WTC11 (cell line): ENCODE results near the gene TBC1D19. TPM values are rescaled to one million over a fixed set of nuclear protein-coding genes. Genes with fewer than 3 reads are reported as not detected.

ENCODE experiments used
- ATAC-seq: fragments of 200-7000 bp; cut with Tn5 transposase; 2 replicates; pipeline ENCODE4 v1.10.0; 2021; ENCODE audit warnings: mild to moderate bottlenecking, moderate library complexity
- CTCF ChIA-PET: fragments of 300-600 bp; sonication (Branson Sonifier 250); formaldehyde crosslinking; loops from one replicate; lab custom pipeline; 2021; ENCODE audit warnings: antibody characterized with exemption; lab: Charles Lee
- POLR2A ChIA-PET: fragments of 350-600 bp; sonication (Branson Sonifier 250); formaldehyde crosslinking; loops from one replicate; lab custom pipeline; 2021; ENCODE audit warnings: antibody characterized with exemption; lab: Charles Lee
- DNase-seq: peaks from one replicate; pipeline ENCODE4 v3.0.0; 2021; ENCODE audit warnings: low spot score
- H3K27ac Mint-ChIP-seq: 2 replicates; pipeline ENCODE4 v1.8.0; 2021; ENCODE audit warnings: mixed read lengths
- H3K27me3 Mint-ChIP-seq: 2 replicates; pipeline ENCODE4 v1.8.0; 2021; ENCODE audit warnings: low read depth, mild to moderate bottlenecking, moderate library complexity, mixed read lengths
- H3K36me3 Mint-ChIP-seq: 2 replicates; pipeline ENCODE4 v1.8.0; 2021; ENCODE audit warnings: mixed read lengths
- H3K4me1 Mint-ChIP-seq: 2 replicates; pipeline ENCODE4 v1.8.0; 2022; ENCODE audit warnings: mixed read lengths
- H3K4me3 Mint-ChIP-seq: 2 replicates; pipeline ENCODE4 v1.8.0; 2021; ENCODE audit warnings: mild to moderate bottlenecking, moderate library complexity, mixed read lengths
- H3K9me3 Mint-ChIP-seq: 2 replicates; pipeline ENCODE4 v1.8.0; 2021; ENCODE audit warnings: mixed read lengths
- AR ChIP-seq: fragments of 250-450 bp; sonication (Bioruptor Pico); IDR thresholded peaks from 2 replicates; pipeline ENCODE4 v1.9.0; 2021; ENCODE audit warnings: mild to moderate bottlenecking
- ATF1 ChIP-seq: sonication (generic); formaldehyde crosslinking; IDR thresholded peaks from 2 replicates; pipeline ENCODE4 v1.8.1; 2023; ENCODE audit warnings: mild to moderate bottlenecking, moderate library complexity, missing genetic modification reagents
- E2F4 ChIP-seq: sonication (generic); formaldehyde crosslinking; IDR thresholded peaks from 2 replicates; pipeline ENCODE4 v1.8.1; 2022; ENCODE audit warnings: low read depth, mild to moderate bottlenecking, moderate library complexity, missing genetic modification reagents, borderline replicate concordance
- ELF4 ChIP-seq: sonication (generic); formaldehyde crosslinking; IDR thresholded peaks from 2 replicates; pipeline ENCODE4 v1.8.1; 2022; ENCODE audit warnings: low read depth, mild to moderate bottlenecking, moderate library complexity, missing genetic modification reagents
- GRHL2 ChIP-seq: fragments of 250-450 bp; sonication (Bioruptor Pico); IDR thresholded peaks from 2 replicates; pipeline ENCODE4 v1.8.0; 2022; ENCODE audit warnings: mild to moderate bottlenecking, moderate library complexity; ENCODE audit not compliant: insufficient replicate concordance, severe bottlenecking
- GTF2I ChIP-seq: fragments of 250-450 bp; sonication (Bioruptor Pico); conservative IDR thresholded peaks from 2 replicates; pipeline ENCODE4 v1.4.0; 2021; ENCODE audit warnings: mild to moderate bottlenecking
- MLX ChIP-seq: sonication (generic); formaldehyde crosslinking; IDR thresholded peaks from 2 replicates; pipeline ENCODE4 v1.8.1; 2023; ENCODE audit warnings: mild to moderate bottlenecking, missing genetic modification reagents, moderate library complexity
- NFYB ChIP-seq: sonication (generic); formaldehyde crosslinking; conservative IDR thresholded peaks from 2 replicates; pipeline ENCODE4 v1.8.0; 2022; ENCODE audit warnings: low read depth, missing genetic modification reagents
- NR1H2 ChIP-seq: sonication (generic); formaldehyde crosslinking; IDR thresholded peaks from 2 replicates; pipeline ENCODE4 v1.9.0; 2021; ENCODE audit warnings: mild to moderate bottlenecking, moderate library complexity, missing genetic modification reagents
- NR2C2 ChIP-seq: sonication (generic); formaldehyde crosslinking; IDR thresholded peaks from 2 replicates; pipeline ENCODE4 v1.8.0; 2022; ENCODE audit warnings: mild to moderate bottlenecking, missing genetic modification reagents
- ZNF263 ChIP-seq: sonication (generic); formaldehyde crosslinking; IDR thresholded peaks from 2 replicates; pipeline ENCODE4 v1.8.1; 2022; ENCODE audit warnings: low read depth, mild to moderate bottlenecking, moderate library complexity, missing genetic modification reagents
- ZNF396 ChIP-seq: fragments of 250-450 bp; sonication (Bioruptor Pico); IDR thresholded peaks from 2 replicates; pipeline ENCODE4 v1.8.0; 2021; ENCODE audit warnings: mild to moderate bottlenecking, moderate library complexity, borderline replicate concordance
- ZNF416 ChIP-seq: fragments of 250-450 bp; sonication (Bioruptor Pico); IDR thresholded peaks from 2 replicates; pipeline ENCODE4 v1.9.0; 2021; ENCODE audit warnings: mild to moderate bottlenecking, inconsistent platforms
- total RNA-seq: library from RNA; stranded (reverse); gene quantifications from 3 replicates; pipeline ENCODE4 v1.2.3, GENCODE V29; 2021
- TF ChIP-seq, protein P1 (sequence below): sonication (generic); formaldehyde crosslinking; IDR thresholded peaks from 2 replicates; pipeline ENCODE4 v1.8.0; 2022; ENCODE audit warnings: missing genetic modification reagents
- TF ChIP-seq, protein P2 (sequence below): fragments of 250-450 bp; sonication (Bioruptor Pico); conservative IDR thresholded peaks from 2 replicates; pipeline ENCODE4 v1.9.0; 2021; ENCODE audit warnings: mild to moderate bottlenecking
- TF ChIP-seq, protein P3 (sequence below): sonication (generic); formaldehyde crosslinking; IDR thresholded peaks from 2 replicates; pipeline ENCODE4 v1.8.0; 2022; ENCODE audit warnings: mild to moderate bottlenecking, missing genetic modification reagents

TBC1D19 gene
- total RNA-seq, 1 experiment from 2014 or later = 2.1 TPM

DNA sequence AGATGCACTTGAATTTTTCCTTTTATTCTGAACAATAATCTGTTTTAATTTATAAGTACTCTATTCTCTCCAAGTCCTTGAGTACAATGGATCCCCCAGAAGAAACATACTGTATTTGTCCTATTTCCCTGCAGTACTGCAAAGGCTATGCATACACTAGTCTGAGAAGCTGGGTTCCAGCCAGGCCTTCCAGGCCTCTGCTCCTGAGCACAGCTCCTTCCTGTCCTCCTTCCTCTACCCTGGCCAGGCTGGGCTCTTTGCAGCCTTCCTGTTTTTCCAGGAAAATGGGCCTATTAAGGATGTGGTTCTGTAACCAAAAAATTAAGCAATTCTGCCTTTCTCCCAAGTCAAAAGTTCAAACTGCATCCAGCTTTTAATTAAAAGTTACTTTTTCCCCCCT, 208.8 kb downstream of the TBC1D19 start:
- ATAC-seq (no peak), DNase-seq (no peak)
- Mint-ChIP-seq H3K4me3 (no peak overlapping the region), H3K27me3 (no peaks in the 10 kb centered on the region), H3K36me3 (peaks cover 6% of the 10 kb centered on the region; the same call in 1 of the 2 replicates), H3K9me3 (peaks cover 12% of the 10 kb centered on the region), H3K27ac (no peak overlapping the region), H3K4me1 (peaks cover 11% of the 10 kb centered on the region)
- ChIA-PET POLR2A (no interaction called here), CTCF (no interaction called here)
- TF ChIP-seq NR1H2 = no peak
- TF ChIP-seq, protein P1, sequence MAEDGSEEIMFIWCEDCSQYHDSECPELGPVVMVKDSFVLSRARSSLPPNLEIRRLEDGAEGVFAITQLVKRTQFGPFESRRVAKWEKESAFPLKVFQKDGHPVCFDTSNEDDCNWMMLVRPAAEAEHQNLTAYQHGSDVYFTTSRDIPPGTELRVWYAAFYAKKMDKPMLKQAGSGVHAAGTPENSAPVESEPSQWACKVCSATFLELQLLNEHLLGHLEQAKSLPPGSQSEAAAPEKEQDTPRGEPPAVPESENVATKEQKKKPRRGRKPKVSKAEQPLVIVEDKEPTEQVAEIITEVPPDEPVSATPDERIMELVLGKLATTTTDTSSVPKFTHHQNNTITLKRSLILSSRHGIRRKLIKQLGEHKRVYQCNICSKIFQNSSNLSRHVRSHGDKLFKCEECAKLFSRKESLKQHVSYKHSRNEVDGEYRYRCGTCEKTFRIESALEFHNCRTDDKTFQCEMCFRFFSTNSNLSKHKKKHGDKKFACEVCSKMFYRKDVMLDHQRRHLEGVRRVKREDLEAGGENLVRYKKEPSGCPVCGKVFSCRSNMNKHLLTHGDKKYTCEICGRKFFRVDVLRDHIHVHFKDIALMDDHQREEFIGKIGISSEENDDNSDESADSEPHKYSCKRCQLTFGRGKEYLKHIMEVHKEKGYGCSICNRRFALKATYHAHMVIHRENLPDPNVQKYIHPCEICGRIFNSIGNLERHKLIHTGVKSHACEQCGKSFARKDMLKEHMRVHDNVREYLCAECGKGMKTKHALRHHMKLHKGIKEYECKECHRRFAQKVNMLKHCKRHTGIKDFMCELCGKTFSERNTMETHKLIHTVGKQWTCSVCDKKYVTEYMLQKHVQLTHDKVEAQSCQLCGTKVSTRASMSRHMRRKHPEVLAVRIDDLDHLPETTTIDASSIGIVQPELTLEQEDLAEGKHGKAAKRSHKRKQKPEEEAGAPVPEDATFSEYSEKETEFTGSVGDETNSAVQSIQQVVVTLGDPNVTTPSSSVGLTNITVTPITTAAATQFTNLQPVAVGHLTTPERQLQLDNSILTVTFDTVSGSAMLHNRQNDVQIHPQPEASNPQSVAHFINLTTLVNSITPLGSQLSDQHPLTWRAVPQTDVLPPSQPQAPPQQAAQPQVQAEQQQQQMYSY (CRISPR knock-in tag) = no peak
- no peak for TF ChIP-seq ZNF396
- TF ChIP-seq, protein P2, sequence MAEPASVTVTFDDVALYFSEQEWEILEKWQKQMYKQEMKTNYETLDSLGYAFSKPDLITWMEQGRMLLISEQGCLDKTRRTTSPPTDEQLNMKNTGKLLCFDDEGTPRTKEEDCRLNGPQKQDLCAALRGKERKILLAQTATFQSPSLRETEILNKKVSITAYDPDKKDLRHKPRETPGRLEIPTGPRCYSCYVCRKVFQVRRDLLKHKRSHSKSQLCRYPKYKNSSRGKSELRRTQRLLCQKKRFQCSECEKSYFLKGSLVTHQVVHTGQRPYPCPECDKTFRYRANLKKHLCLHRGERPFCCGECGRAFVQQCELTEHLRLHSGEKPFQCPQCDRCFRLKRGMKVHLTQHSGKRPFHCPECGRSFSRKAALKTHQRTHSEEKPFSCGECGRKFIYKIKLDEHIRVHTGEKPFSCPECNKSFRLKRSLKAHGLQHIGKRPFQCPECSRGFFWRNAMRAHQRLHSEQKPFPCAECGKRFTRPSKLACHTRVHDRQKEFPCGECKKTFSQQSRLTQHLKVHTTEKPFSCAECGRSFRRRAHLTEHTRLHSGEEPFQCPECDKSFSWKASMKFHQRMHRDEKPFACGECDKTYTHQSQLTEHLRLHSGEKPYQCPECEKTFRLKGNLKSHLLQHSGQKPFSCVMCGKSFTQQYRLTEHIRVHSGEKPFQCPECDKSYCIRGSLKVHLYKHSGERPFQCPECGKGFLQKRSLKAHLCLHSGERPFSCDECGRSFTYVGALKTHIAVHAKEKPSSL (CRISPR knock-in tag) = no peak
- no peak for TF ChIP-seq ZNF416 (CRISPR knock-in tag)
- no peak for TF ChIP-seq ZNF263 (CRISPR knock-in tag)
- no peak for TF ChIP-seq ATF1
- no peak for TF ChIP-seq ELF4
- TF ChIP-seq, protein P3, sequence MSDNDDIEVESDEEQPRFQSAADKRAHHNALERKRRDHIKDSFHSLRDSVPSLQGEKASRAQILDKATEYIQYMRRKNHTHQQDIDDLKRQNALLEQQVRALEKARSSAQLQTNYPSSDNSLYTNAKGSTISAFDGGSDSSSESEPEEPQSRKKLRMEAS (CRISPR knock-in tag) = no peak
- no peak for TF ChIP-seq NFYB (CRISPR knock-in tag)
- no peak for TF ChIP-seq E2F4 (CRISPR knock-in tag)
- TF ChIP-seq AR (CRISPR knock-in tag) = no peak
- no peak for TF ChIP-seq NR2C2
- TF ChIP-seq GTF2I (CRISPR knock-in tag) = no peak
- TF ChIP-seq GRHL2 = no peak
- no peak for TF ChIP-seq MLX (CRISPR knock-in tag)
